ENCODE measurements around the gene OR4D5. TPM values are rescaled to one million over a fixed set of nuclear protein-coding genes. Genes with fewer than 3 reads are reported as not detected.

Gene OR4D5
- total RNA-seq, 1 donor: not detected

GRCh38 chr11:123924027-123924426, 15.4 kb upstream of the OR4D5 start:
- Histone ChIP-seq H3K36me3 (ENCODE audit: insufficient read depth, low read length) (no peaks in the 10 kb centered on the region), H3K4me3 (ENCODE audit: insufficient read depth, low read length) (no peak overlapping the region), H3K27me3 (ENCODE audit: insufficient read depth, low read length) (no peaks in the 10 kb centered on the region), H2AFZ (ENCODE audit: low read length) (no peak overlapping the region), H3K4me1 (ENCODE audit: insufficient read depth, low read length) (no peaks in the 10 kb centered on the region), H3K27ac (ENCODE audit: low read depth, low read length) (no peak overlapping the region), H3K79me2 (ENCODE audit: insufficient read depth, low read length) (no peaks in the 10 kb centered on the region), H3K4me2 (ENCODE audit: insufficient read depth, low read length) (no peak overlapping the region), H4K20me1 (ENCODE audit: insufficient read depth, low read length) (no peaks in the 10 kb centered on the region), H3K9me3 (ENCODE audit: low read depth, low read length) (no peaks in the 10 kb centered on the region)
- TF ChIP-seq, protein P1, sequence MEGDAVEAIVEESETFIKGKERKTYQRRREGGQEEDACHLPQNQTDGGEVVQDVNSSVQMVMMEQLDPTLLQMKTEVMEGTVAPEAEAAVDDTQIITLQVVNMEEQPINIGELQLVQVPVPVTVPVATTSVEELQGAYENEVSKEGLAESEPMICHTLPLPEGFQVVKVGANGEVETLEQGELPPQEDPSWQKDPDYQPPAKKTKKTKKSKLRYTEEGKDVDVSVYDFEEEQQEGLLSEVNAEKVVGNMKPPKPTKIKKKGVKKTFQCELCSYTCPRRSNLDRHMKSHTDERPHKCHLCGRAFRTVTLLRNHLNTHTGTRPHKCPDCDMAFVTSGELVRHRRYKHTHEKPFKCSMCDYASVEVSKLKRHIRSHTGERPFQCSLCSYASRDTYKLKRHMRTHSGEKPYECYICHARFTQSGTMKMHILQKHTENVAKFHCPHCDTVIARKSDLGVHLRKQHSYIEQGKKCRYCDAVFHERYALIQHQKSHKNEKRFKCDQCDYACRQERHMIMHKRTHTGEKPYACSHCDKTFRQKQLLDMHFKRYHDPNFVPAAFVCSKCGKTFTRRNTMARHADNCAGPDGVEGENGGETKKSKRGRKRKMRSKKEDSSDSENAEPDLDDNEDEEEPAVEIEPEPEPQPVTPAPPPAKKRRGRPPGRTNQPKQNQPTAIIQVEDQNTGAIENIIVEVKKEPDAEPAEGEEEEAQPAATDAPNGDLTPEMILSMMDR (IDR thresholded peaks at IDR 0.05; ENCODE audit: extremely low read depth, low read depth, low read length): no peak
- no peak for DNase-seq (ENCODE audit: insufficient read length, low spot score, missing footprints)

DNA sequence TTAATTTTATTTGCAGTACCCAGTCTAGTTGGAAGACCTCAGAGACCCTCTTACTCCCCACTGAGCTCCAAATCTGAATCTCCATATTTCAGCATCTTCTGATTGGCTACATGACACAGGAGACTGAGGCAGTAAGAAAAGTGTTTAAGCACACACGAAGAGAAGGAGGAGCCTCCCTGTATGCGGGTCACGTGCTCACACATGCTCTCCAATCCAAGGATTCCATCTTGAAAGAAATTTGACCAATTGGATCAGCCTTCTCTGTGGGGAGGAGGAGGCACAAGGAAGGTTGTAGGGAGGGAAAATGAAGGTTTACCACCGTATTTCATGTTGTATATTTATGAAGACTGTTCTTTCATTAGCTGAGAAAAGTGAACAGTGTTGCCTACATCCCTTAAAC, 3.0 kb downstream of the OR4D5 start:
- Histone ChIP-seq H3K79me2 (ENCODE audit: insufficient read depth, low read length) (no peaks in the 10 kb centered on the region), H3K9me3 (ENCODE audit: low read depth, low read length) (no peaks in the 10 kb centered on the region), H4K20me1 (ENCODE audit: insufficient read depth, low read length) (no peaks in the 10 kb centered on the region), H2AFZ (ENCODE audit: low read length) (no peak overlapping the region), H3K36me3 (ENCODE audit: insufficient read depth, low read length) (no peaks in the 10 kb centered on the region), H3K27me3 (ENCODE audit: insufficient read depth, low read length) (no peaks in the 10 kb centered on the region), H3K4me3 (ENCODE audit: insufficient read depth, low read length) (no peak overlapping the region), H3K4me1 (ENCODE audit: insufficient read depth, low read length) (no peaks in the 10 kb centered on the region), H3K27ac (ENCODE audit: low read depth, low read length) (no peak overlapping the region), H3K4me2 (ENCODE audit: insufficient read depth, low read length) (no peak overlapping the region)
- TF ChIP-seq, protein P1 (IDR thresholded peaks at IDR 0.05; ENCODE audit: extremely low read depth, low read depth, low read length): no peak
- no peak for DNase-seq (ENCODE audit: insufficient read length, low spot score, missing footprints)

DNA sequence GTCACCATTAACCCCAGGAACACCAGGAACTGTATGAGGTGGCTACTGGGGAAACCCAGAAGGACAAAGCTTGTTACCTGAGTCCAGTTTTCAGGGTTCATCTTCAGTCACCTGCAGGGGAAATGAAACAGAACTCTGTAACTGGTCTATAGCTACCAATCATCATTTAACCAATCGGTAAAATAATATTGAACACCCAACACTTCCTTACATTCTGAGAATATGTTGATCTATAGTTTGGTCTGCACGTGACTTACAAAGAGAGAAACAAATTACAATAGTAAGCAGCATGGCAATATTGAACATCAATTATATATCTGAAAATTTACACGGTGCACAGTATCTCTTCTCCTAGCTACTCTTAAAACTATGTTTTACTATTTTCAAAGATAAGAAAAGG, 4.3 kb downstream of the OR4D5 start, which contains the start of gene OR6T1:
Gene OR6T1 (minus strand): TSS at position 101 of the 400 bp plus-strand sequence. CDS start 0 bp downstream, at position 101.
- Histone ChIP-seq H3K4me3 (ENCODE audit: insufficient read depth, low read length) (no peak within 1 kb of the TSS), H3K4me2 (ENCODE audit: insufficient read depth, low read length) (no peak within 1 kb of the TSS), H3K4me1 (ENCODE audit: insufficient read depth, low read length) (no peaks in the 10 kb centered on the region), H3K79me2 (ENCODE audit: insufficient read depth, low read length) (no peaks in the 10 kb centered on the region), H3K36me3 (ENCODE audit: insufficient read depth, low read length) (no peaks in the 10 kb centered on the region), H3K27me3 (ENCODE audit: insufficient read depth, low read length) (no peaks in the 10 kb centered on the region), H3K27ac (ENCODE audit: low read depth, low read length) (no peak within 1 kb of the TSS), H3K9me3 (ENCODE audit: low read depth, low read length) (no peaks in the 10 kb centered on the region), H2AFZ (ENCODE audit: low read length) (no peak within 1 kb of the TSS), H4K20me1 (ENCODE audit: insufficient read depth, low read length) (no peaks in the 10 kb centered on the region)
- TF ChIP-seq, protein P1 (IDR thresholded peaks at IDR 0.05; ENCODE audit: extremely low read depth, low read depth, low read length): no peak
- DNase-seq (ENCODE audit: insufficient read length, low spot score, missing footprints): no peak

- no peaks in the 10 kb centered on the region for H3K4me1 ChIP-seq (ENCODE audit: insufficient read depth, low read length)
- TF ChIP-seq, protein P1 (IDR thresholded peaks at IDR 0.05; ENCODE audit: extremely low read depth, low read depth, low read length): no peak
- no peaks in the 10 kb centered on the region for H3K9me3 ChIP-seq (ENCODE audit: low read depth, low read length)
- H3K4me2 ChIP-seq (ENCODE audit: insufficient read depth, low read length): no peak overlapping the region
- no peaks in the 10 kb centered on the region for H4K20me1 ChIP-seq (ENCODE audit: insufficient read depth, low read length)
- H2AFZ ChIP-seq (ENCODE audit: low read length): no peak overlapping the region
- H3K36me3 ChIP-seq (ENCODE audit: insufficient read depth, low read length): no peaks in the 10 kb centered on the region
- DNase-seq (ENCODE audit: insufficient read length, low spot score, missing footprints): no peak
- no peaks in the 10 kb centered on the region for H3K79me2 ChIP-seq (ENCODE audit: insufficient read depth, low read length)
- no peaks in the 10 kb centered on the region for H3K27me3 ChIP-seq (ENCODE audit: insufficient read depth, low read length)
- no peak overlapping the region for H3K4me3 ChIP-seq (ENCODE audit: insufficient read depth, low read length)
- H3K27ac ChIP-seq (ENCODE audit: low read depth, low read length): no peak overlapping the region
Observed at GRCh38 chr11:123945132-123945531, 5.7 kb downstream of the OR4D5 start.
